IPS-18c (cell line): ENCODE results near the gene LYPD5.
"Not testable (repeated sequence)": the region's sequence is repeated elsewhere in the genome, so short reads cannot be mapped to it uniquely, and the experiment has no call there.

ENCODE experiments used
- H3K4me3 ChIP-seq: 2 replicates; pipeline ENCODE4 v1.7.0; 2013; ENCODE audit warnings: low read depth, mild to moderate bottlenecking, low read length, moderate library complexity; ENCODE audit not compliant: insufficient read depth
- H3K9me3 ChIP-seq: one replicate; pipeline ENCODE4 v1.6.1; 2013; ENCODE audit warnings: mild to moderate bottlenecking, low read length, moderate library complexity; ENCODE audit not compliant: control insufficient read depth, insufficient read depth

Gene LYPD5

GRCh38 chr19:43811837-43812236, 9.6 kb upstream of the LYPD5 start:
- peaks cover 2% of the 10 kb centered on the region for H3K9me3 ChIP-seq

DNA sequence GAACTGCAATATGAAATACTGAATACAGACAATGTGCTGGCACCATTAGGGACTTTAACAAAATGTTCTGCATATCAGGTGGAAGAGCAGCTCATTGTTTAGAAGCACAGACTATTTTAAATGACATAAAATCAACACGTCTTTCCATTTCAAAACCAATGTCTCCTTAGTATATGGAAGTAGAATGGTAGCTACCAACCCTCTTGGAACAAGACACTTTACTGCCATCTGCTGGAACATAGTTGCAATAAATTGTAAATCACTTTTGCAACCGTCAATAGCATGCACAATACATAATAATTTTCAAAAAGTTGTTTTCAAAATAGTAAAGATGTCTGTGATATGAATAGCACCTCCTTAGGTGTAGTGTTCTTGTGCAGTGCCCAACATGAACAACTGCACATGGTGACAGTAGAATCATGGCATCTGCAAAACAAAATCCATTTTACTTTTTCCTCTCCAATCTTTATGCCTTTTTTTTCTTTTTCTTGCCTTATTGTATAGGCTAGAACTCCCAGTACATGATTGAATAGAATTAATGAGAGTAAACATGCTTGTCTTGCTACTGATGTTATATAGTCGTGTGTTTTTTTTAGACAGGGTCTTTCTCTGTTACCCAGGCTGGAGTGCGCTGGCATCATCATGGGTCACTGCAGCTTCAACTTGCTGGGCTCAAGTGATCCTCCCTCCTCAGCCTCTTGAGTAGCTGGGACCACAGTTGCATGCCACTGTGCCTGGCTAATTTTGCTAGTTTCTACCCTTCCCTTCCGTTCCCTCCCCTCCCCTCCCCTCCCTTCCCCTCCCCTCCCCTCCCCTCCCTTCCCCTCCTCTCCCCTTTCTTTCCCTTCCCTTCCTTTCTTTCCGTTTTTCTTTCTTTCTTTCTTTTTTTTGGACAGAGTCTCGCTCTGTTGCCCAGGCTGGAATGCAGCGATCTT, 7.8 kb upstream of the LYPD5 start:
- peaks cover 2% of the 10 kb centered on the region for H3K9me3 ChIP-seq
- no peak overlapping the region for H3K4me3 ChIP-seq

More at GRCh38 chr19:43811837-43812236, 9.6 kb upstream of the LYPD5 start:
- no peak overlapping the region for H3K4me3 ChIP-seq

DNA sequence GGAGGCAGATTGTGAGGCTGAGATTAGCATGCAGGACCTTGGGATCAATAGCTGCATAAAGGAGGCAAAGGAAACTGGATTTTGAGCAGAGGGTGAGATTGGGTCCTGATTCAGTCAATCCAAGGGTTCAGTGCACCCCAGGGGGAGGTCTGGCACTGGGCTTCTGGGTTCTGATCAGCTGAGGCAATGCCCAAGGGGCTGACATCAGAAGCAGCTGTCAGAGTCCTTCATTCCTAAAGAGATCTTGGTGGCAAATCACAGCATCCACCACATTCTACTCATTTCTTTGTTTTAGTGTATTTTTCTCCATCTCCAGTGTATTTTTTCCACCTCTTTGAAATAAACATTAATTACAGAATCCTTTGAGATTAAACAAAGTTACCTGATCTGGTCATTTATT, 5.4 kb upstream of the LYPD5 start:
- H3K9me3 ChIP-seq, result no peaks in the 10 kb centered on the region
- H3K4me3 ChIP-seq, result no peak overlapping the region

DNA sequence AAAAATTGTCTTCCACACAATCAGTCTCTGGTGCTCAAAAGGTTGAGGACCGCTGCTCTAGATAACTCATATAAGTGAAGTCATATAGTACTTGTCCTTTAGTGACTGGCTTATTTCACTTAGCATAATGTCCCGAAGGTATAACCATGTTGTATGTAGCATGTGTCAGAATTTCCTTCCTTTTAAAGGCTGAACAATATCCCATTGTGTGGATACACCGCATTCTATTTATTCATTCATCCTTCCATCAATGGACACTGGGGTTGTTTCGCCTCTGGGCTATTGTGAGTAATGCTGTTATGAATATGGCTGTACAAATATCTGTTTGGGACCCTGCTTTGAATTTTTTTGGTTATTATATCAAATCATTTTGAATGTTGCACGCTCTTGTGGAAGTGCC, 4.6 kb upstream of the LYPD5 start:
- Histone ChIP-seq H3K9me3 (no peaks in the 10 kb centered on the region), H3K4me3 (no peak overlapping the region)

GRCh38 chr19:43806401-43806800, 4.2 kb upstream of the LYPD5 start:
- H3K4me3 ChIP-seq, H3K9me3 ChIP-seq: not testable (repeated sequence)

- Histone ChIP-seq H3K4me3 (no peak overlapping the region), H3K9me3 (no peaks in the 10 kb centered on the region)
Measured at GRCh38 chr19:43804432-43804831, 2.2 kb upstream of the LYPD5 start.

GRCh38 chr19:43799502-43800142, 2.6 kb downstream of the LYPD5 start:
- Histone ChIP-seq H3K4me3 (peak overlapping the region; percentile 72; the same call in 1 of the 2 replicates), H3K9me3 (no peaks in the 10 kb centered on the region)

GRCh38 chr19:43798546-43799409, 3.5 kb downstream of the LYPD5 start:
- Histone ChIP-seq H3K4me3 (peak overlapping the region; percentile 72), H3K9me3 (no peaks in the 10 kb centered on the region)

- H3K4me3 ChIP-seq, result peak overlapping the region; percentile 72
Measured at GRCh38 chr19:43798026-43798545, 4.2 kb downstream of the LYPD5 start.

GRCh38 chr19:43797556-43797955, 4.7 kb downstream of the LYPD5 start:
- H3K9me3 ChIP-seq, result no peaks in the 10 kb centered on the region
- H3K4me3 ChIP-seq, result no peak overlapping the region

More at GRCh38 chr19:43798026-43798545, 4.2 kb downstream of the LYPD5 start:
- H3K9me3 ChIP-seq, result no peaks in the 10 kb centered on the region

DNA sequence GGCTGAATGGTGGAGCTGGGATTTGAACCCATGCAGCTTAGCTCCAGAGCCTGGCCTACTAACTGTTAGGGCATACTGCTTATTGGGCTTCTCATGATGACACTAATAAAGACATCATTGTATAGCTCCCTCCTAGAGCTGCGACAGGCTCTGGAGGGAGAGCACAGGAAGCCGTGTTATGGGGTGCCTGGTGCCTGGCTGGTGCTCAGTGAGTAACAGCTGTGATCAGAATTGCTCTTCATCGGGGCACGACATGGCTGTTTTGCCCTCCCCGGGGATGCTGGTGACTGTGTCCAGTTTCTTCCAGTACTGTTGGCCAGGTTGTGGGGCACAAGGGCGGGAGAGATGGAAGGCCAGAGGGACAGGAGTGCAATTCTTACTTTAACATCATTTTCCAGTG, 5.1 kb downstream of the LYPD5 start:
- Histone ChIP-seq H3K4me3 (no peak overlapping the region), H3K9me3 (no peaks in the 10 kb centered on the region)

DNA sequence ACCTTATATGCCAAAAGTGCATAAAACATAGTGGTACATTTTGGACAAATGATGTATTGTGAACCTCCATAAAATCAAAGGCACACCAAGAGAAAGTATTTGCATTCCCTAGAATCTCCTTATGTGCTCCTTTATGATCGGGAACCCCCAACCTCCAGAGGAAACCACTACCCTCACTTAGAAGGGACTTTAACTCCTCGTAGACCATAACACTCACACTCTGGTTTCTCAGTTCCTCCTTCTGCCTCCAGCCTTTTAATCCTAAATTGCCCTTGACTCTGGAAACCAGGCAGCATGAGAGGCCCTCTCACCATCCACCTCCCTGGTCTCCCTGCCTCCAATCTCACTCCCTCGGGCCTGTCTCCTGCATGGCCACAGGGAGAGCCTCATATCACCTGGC, 11.7 kb downstream of the LYPD5 start:
- H3K4me3 ChIP-seq, result no peak overlapping the region
- peaks cover 2% of the 10 kb centered on the region for H3K9me3 ChIP-seq

- H3K9me3 ChIP-seq, result peaks cover 2% of the 10 kb centered on the region
- no peak overlapping the region for H3K4me3 ChIP-seq
Measured at GRCh38 chr19:43789029-43789428, 13.2 kb downstream of the LYPD5 start.

DNA sequence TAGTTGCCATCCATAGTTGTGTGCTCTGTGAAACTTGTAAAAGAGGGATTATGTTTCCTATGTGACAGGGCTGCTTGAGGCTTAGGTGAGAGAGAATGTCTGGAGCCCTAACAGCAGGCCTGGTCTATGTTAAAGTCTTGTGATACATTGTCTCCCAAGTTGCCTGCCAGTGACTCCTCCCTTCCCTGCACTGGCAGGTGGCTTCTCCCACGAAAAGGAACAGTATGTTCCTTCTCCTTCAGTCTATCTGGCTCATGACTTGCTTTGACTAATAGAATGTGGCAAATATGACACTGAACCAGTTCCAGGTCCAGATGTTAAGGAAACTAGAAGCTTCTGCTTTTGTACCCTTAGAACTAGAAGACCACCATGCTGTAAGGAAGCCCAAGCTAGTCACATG, 15.6 kb downstream of the LYPD5 start:
- H3K9me3 ChIP-seq, result peaks cover 2% of the 10 kb centered on the region
- H3K4me3 ChIP-seq, result no peak overlapping the region

DNA sequence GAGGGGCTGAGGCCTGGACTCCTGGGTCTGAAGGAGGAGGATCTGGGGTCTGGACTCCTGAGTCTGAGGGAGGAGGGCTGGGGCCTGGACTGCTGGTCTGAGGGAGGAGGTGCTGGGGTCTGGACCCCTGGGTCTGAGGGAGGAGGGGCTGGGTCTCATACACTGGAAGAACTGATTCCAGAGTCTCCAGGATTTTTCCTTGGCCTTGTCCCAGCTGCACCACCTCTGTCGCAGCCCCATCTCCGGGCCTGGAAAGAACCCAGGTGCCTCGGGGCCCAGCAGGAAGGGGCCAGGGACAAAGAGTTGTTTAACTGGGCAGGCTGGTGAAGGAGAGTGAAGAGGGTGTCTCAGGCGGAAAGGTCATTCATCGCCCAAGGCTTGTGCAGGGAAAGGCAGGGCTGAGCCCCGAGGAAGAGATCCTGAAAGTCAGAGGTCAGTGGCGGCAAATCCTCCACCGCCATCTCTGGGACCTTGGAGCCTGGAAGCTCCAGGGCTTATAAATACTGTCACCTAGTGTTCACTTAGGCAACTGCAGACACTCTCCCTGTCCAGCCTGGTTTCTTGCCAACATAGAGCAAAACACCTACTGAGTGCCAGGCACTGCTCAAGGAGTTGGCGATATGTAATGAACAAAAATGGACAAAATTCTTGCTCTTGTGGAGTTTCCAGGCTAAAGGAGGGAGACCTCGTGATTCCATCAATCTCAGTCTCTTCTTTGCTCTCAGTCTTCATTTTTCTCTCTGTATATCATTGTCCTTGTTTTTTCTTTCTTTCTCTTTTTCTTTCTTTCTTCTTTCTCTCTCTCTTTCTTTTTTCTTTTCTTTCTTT, 17.1 kb downstream of the LYPD5 start:
- H3K4me3 ChIP-seq, result no peak overlapping the region
- H3K9me3 ChIP-seq, result peaks cover 2% of the 10 kb centered on the region

- Histone ChIP-seq H3K9me3 (peaks cover 2% of the 10 kb centered on the region), H3K4me3 (no peak overlapping the region)
Measured at GRCh38 chr19:43784241-43784980, 17.8 kb downstream of the LYPD5 start.
